Common myeloid progenitor, CD34-positive (primary cell): ENCODE results near the gene COA4. TPM values are rescaled to one million over a fixed set of nuclear protein-coding genes. Genes with fewer than 3 reads are reported as not detected.

Experiments
- CTCF ChIA-PET: fragments of 350-600 bp; sonication (Branson Sonifier 250); formaldehyde crosslinking; loops from one replicate; lab custom pipeline; 2021; ENCODE audit warnings: antibody characterized with exemption; lab: Charles Lee
- POLR2A ChIA-PET: fragments of 350-600 bp; sonication (Branson Sonifier 250); formaldehyde crosslinking; loops from one replicate; lab custom pipeline; 2021; ENCODE audit warnings: antibody characterized with exemption; lab: Charles Lee
- DNase-seq, 3 donors: peaks; one replicate each; pipeline versions ENCODE4 v3.0.0 to v3.0.0-alpha.2; 2013
- H3K27ac ChIP-seq, 2 experiments: 1 replicate in 1 of 2; 2 replicates in 1 of 2; pipeline ENCODE4 v1.7.0; 2013; ENCODE audit warnings: inconsistent platforms in 2 of 2, low read length in 2 of 2, mild to moderate bottlenecking in 2 of 2, low read depth in 1 of 2, moderate library complexity in 1 of 2; ENCODE audit not compliant: severe bottlenecking in 2 of 2, insufficient read depth in 1 of 2, poor library complexity in 1 of 2
- H3K27me3 ChIP-seq, 5 experiments: replicated peaks in 2 of 5; 1 replicate in 3 of 5; 2 replicates in 2 of 5; pipeline versions ENCODE4 v1.6.1 to v1.7.0; 2013; ENCODE audit warnings: low read length in 4 of 5, mild to moderate bottlenecking in 2 of 5, moderate library complexity in 2 of 5, inconsistent platforms in 1 of 5; ENCODE audit not compliant: insufficient read depth in 5 of 5, control insufficient read depth in 4 of 5
- H3K36me3 ChIP-seq, 4 experiments: 1 replicate in 2 of 4; 2 replicates in 2 of 4; pipeline versions ENCODE4 v1.6.1 to v1.7.0; 2013; ENCODE audit warnings: low read length in 3 of 4, control low read depth in 1 of 4, mild to moderate bottlenecking in 1 of 4; ENCODE audit not compliant: control insufficient read depth in 4 of 4, insufficient read depth in 4 of 4
- H3K4me1 ChIP-seq, 4 experiments: 1 replicate in 3 of 4; 2 replicates in 1 of 4; pipeline versions ENCODE4 v1.6.1 to v1.7.1; 2013; ENCODE audit warnings: low read length in 3 of 4, mild to moderate bottlenecking in 3 of 4, control low read depth in 1 of 4, inconsistent platforms in 1 of 4, moderate library complexity in 1 of 4; ENCODE audit not compliant: control insufficient read depth in 4 of 4, insufficient read depth in 4 of 4; ENCODE audit errors: control extremely low read depth in 1 of 4
- H3K4me3 ChIP-seq, 7 experiments: 1 replicate in 4 of 7; 2 replicates in 3 of 7; pipeline versions ENCODE4 v1.5.1 to v1.7.0; 2013; ENCODE audit warnings: mild to moderate bottlenecking in 7 of 7, low read length in 6 of 7, moderate library complexity in 6 of 7, inconsistent platforms in 2 of 7, low read depth in 2 of 7, control low read depth in 1 of 7; ENCODE audit not compliant: insufficient read depth in 4 of 7, control insufficient read depth in 1 of 7; ENCODE audit errors: extremely low read depth in 1 of 7
- H3K9me3 ChIP-seq, 5 experiments: 1 replicate in 4 of 5; 2 replicates in 1 of 5; pipeline versions ENCODE4 v1.6.1 to v1.7.1; 2013; ENCODE audit warnings: low read length in 4 of 5, mild to moderate bottlenecking in 2 of 5, inconsistent platforms in 1 of 5, low read depth in 1 of 5, moderate library complexity in 1 of 5; ENCODE audit not compliant: control insufficient read depth in 4 of 5, insufficient read depth in 2 of 5; ENCODE audit errors: control extremely low read depth in 1 of 5
- WGBS: methylation state at CpG from one replicate; pipeline ENCODE4 v1.1.5; 2013; ENCODE audit not compliant: insufficient coverage; 5-methylcytosine and 5-hydroxymethylcytosine counted together
- polyA plus RNA-seq: library from polyadenylated mRNA; unstranded; fragments of 120-200 nt; gene quantifications from one replicate; pipeline ENCODE4 v1.2.1, GENCODE V29; 2013

Gene COA4
- polyA plus RNA-seq, result 44.4 TPM

DNA sequence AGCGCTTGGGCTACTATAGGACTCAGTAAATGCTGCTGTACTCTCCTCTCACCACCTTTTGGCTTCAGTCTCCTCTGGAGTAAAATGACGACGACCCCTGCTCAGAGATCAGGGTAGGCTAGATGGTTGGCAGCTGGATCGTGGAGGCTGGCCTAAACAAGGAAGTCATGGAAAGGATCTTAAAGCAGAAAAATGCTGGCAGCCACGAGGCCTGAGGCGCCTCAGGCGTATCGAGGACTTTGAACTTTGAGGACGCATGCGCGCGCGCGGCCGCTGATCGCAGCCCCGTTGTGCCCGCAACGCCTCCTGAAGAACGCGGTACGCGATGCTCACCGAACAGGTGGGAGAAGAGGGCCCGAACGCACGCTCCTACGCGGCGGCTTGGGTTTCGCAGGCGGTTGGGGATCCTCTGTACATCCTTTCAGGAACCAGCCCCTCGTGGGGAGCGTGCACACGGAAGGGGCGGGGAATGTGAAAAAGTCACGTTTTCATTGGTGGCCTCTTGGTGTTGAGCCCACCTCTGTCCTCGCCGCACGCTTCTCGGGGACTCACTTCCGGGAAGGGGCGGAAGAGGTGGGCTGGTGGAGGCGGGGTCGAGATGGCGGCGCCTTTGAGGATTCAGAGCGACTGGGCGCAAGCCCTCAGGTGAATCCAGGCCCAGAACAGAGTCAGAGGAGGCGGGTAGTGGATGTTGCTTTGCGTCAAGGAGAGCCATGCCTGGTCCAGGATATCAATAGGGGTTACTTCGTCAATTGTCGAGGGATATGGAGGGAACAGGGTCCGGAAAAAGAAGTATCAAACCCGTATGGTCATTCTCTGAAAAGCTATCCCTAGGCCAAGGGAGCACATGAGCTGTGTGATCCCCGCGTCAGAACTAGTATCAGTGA is at the start of gene COA4, which contains the start of gene PAAF1:
Gene COA4 (minus strand): TSS at position 423 of the 887 bp plus-strand sequence. CDS start 3,468 bp downstream, outside the sequence.
Gene PAAF1 (plus strand): TSS at position 576 of the 887 bp plus-strand sequence. CDS start 23 bp downstream, at position 599.
- CTCF ChIA-PET, result interaction anchor here (0.7 kb wide), 1 partner anchor 997 kb away, joined by 3 read pairs; no protein-coding TSS in a partner anchor

DNA sequence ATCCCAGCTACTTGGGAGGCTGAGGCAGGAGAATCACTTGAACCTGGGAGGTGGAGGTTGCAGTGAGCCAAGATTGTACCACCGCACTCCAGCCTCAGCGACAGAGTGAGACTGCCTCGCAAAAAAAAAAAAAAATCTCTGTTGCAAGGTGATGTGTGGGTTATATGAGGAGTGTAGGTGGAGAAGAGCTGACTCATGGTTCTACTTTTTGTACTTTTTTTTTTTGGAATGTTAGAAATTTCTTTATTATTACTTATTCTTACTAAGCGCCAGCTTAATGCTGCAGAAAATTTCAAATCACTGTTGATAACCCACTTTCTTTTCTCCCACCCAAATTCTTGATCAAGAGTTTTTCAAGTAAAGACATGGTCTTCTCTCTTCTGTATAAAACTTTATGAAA is 44.5 kb upstream of the COA4 start:
- Histone ChIP-seq H3K4me1 (peaks cover 0 to 6% (median 1%) of the 10 kb centered on the region in 4 experiments), H3K9me3 (no peaks in the 10 kb centered on the region), H3K36me3 (peaks cover 10 to 52% (median 26%) of the 10 kb centered on the region in 4 experiments), H3K27ac (no peak overlapping the region), H3K27me3 (no peaks in the 10 kb centered on the region), H3K4me3 (no peak overlapping the region)
- ChIA-PET CTCF (no interaction called here), POLR2A (no interaction called here)
- WGBS, result no CpG with 5 or more reads among the region's 4 CpGs
- no peak for DNase-seq

More for the DNA sequence above, at the start of gene COA4, which contains the start of gene PAAF1:
- POLR2A ChIA-PET, result no interaction called here
- peak within 1 kb of the TSS; percentile 66 to 97 (median 87) for H3K4me3 ChIP-seq
- peaks cover 11 to 18% (median 17%) of the 10 kb centered on the region in 4 experiments for H3K4me1 ChIP-seq
- H3K9me3 ChIP-seq, result no peaks in the 10 kb centered on the region
- H3K27ac ChIP-seq, result peak within 1 kb of the TSS; percentile 77 to 90
- peak; percentile 97 to 99 (median 99) for DNase-seq
- H3K36me3 ChIP-seq, result peaks cover 6 to 29% (median 15%) of the 10 kb centered on the region in 4 experiments
- H3K27me3 ChIP-seq, result no peaks in the 10 kb centered on the region
- 0% methylated on average over 46 of the region's 57 CpGs for WGBS

DNA sequence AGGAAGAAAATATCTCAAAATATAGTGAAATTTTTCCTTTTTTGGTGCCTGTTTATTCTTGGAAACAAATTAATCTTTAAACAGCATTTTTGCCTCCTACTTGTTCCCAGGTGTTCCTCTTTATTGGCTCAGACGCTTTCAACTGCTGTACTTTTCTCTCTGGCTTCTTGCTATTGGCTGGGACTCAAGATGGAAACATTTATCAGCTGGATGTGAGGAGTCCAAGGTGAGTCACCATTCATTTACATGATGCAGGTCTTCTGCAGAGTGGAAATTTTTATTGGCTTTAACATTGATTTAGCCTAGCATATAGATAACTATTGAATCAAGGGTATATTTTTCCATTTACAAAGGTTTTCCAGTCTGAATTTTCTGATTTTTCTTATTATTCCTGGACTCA is 39.8 kb upstream of the COA4 start:
- POLR2A ChIA-PET, result no interaction called here
- Histone ChIP-seq H3K36me3 (peaks cover 12 to 73% (median 36%) of the 10 kb centered on the region in 4 experiments), H3K27ac (no peak overlapping the region), H3K4me3 (no peak overlapping the region), H3K4me1 (peaks cover 0 to 10% (median 1%) of the 10 kb centered on the region in 4 experiments), H3K27me3 (no peaks in the 10 kb centered on the region), H3K9me3 (no peaks in the 10 kb centered on the region)
- no peak for DNase-seq
- WGBS, result 83% methylated on average over 1 of the region's 1 CpG
- CTCF ChIA-PET, result interaction anchor here (1.6 kb wide), 1 partner anchor 17 kb away, joined by 3 read pairs; no protein-coding TSS in a partner anchor

DNA sequence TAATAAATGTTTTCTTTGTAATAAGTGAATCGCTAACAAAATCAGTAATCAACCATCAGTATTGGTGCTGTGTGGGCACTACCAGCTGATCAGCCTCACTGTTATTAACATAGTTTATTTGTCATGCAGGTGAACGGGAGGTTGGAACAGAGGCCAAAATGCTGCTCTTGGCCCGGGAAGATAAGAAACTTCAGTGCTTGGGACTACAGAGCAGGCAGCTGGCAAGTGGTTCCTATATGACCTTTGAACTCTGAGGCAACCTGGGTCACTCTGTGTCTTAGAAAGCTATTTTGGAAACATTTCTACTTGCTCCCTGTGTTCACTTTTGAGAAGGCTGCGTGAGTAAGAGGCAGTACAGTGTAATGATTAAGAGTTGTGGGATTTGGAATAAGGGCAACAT is 37.6 kb upstream of the COA4 start:
- WGBS, result 94% methylated on average over 3 of the region's 4 CpGs
- ChIA-PET CTCF (interaction anchor here (0.6 kb wide), 1 partner anchor 79 kb away, joined by 3 read pairs; no protein-coding TSS in a partner anchor), POLR2A (no interaction called here)
- Histone ChIP-seq H3K9me3 (no peaks in the 10 kb centered on the region), H3K4me3 (no peak overlapping the region), H3K36me3 (peaks cover 11 to 74% (median 38%) of the 10 kb centered on the region in 4 experiments), H3K4me1 (peaks cover 0 to 10% (median 1%) of the 10 kb centered on the region in 4 experiments), H3K27me3 (no peaks in the 10 kb centered on the region), H3K27ac (no peak overlapping the region)
- no peak for DNase-seq

DNA sequence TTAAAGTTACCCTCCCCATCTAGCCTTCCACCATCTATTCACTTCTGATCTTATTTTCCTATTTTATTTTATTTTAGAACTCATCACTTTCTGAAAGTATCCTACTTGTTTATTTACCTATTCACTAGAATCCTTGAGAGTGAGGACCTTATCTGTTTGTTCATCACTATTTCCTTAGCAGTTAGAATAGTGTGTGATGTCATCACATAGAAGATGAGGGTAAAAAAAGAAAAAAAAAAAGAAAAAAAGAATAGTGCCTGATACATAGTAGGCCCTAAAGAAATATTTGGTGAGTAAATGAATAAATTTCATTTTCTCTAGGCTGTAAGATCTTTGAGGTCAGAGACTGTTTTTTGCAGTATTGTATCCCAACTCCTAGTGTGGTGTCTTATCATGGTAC is 36.8 kb upstream of the COA4 start:
- DNase-seq, result no peak
- ChIA-PET CTCF (no interaction called here), POLR2A (no interaction called here)
- Histone ChIP-seq H3K36me3 (peaks cover 6 to 69% (median 37%) of the 10 kb centered on the region in 4 experiments), H3K9me3 (no peaks in the 10 kb centered on the region), H3K4me3 (no peak overlapping the region), H3K4me1 (peaks cover 0 to 10% (median 1%) of the 10 kb centered on the region in 4 experiments), H3K27me3 (no peaks in the 10 kb centered on the region), H3K27ac (no peak overlapping the region)

DNA sequence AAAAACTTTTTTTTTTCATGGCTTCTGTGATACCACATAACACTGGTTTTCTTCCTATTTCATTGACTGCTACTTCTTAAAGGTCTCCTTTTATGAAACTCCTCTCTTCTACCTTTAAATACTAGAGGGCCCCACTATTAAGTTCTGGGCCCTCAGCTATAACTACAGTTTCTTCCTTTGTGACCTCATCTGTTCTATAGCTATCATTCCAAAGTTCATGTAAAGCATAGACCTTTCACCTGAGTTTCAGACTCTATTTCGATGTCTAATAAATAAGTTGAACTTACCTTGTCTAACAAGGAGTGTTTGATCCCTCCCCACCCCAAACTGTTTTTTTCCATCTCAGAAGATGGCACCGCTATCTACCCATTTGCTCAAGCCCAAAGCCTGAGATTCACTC is 35.4 kb upstream of the COA4 start:
- WGBS, result 93% methylated on average over 2 of the region's 2 CpGs
- Histone ChIP-seq H3K27me3 (no peaks in the 10 kb centered on the region), H3K4me1 (peaks cover 0 to 6% (median 0%) of the 10 kb centered on the region in 4 experiments), H3K9me3 (no peaks in the 10 kb centered on the region), H3K36me3 (peaks cover 5 to 66% (median 35%) of the 10 kb centered on the region in 4 experiments), H3K27ac (no peak overlapping the region), H3K4me3 (no peak overlapping the region)
- POLR2A ChIA-PET, result no interaction called here
- CTCF ChIA-PET, result interaction anchor here (0.6 to 0.7 kb wide), 2 partner anchors 259 to 1482 kb away, joined by 3 read pairs; partner anchors contain the start of genes C2CD3 and PPME1
- DNase-seq, result no peak
